NB4 (cell line): Measurements from ENCODE around the gene CASP6.

ENCODE experiments used
- POLR2A ChIP-seq: IDR thresholded peaks from 2 replicates; pipeline ENCODE4 v1.6.1; 2011; ENCODE audit warnings: mild to moderate bottlenecking; ENCODE audit not compliant: insufficient read length; ENCODE audit errors: extremely low read depth
- TF ChIP-seq, protein P1 (sequence below): IDR thresholded peaks from one replicate; pipeline ENCODE4 v1.5.1; 2012; ENCODE audit warnings: low read depth, low read length

GRCh38 chr4:109718759-109719158 lies 15.5 kb upstream of the CASP6 start:
- no peak for TF ChIP-seq POLR2A
- TF ChIP-seq, protein P1, sequence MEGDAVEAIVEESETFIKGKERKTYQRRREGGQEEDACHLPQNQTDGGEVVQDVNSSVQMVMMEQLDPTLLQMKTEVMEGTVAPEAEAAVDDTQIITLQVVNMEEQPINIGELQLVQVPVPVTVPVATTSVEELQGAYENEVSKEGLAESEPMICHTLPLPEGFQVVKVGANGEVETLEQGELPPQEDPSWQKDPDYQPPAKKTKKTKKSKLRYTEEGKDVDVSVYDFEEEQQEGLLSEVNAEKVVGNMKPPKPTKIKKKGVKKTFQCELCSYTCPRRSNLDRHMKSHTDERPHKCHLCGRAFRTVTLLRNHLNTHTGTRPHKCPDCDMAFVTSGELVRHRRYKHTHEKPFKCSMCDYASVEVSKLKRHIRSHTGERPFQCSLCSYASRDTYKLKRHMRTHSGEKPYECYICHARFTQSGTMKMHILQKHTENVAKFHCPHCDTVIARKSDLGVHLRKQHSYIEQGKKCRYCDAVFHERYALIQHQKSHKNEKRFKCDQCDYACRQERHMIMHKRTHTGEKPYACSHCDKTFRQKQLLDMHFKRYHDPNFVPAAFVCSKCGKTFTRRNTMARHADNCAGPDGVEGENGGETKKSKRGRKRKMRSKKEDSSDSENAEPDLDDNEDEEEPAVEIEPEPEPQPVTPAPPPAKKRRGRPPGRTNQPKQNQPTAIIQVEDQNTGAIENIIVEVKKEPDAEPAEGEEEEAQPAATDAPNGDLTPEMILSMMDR, result no peak
